Spleen (tissue), 7 donors: ENCODE data around the gene CGB1.
"Not testable (repeated sequence)": the region's sequence is repeated elsewhere in the genome, so short reads cannot be mapped to it uniquely, and the experiment has no call there.

Experiments used
- CTCF ChIP-seq, 11 experiments: fragments of 200-600 bp in 7 of 11; fragments of 450-650 bp in 4 of 11; sonication (generic) in 4 of 11; IDR thresholded peaks in 8 of 11; conservative IDR thresholded peaks in 3 of 11; 1 replicate in 7 of 11; 2 replicates in 4 of 11; pipeline versions ENCODE4 v1.4.0 to v1.8.0; 2016 to 2021; ENCODE audit warnings: antibody characterized with exemption in 11 of 11, inconsistent platforms in 4 of 11, mild to moderate bottlenecking in 1 of 11
- POLR2A ChIP-seq, 3 donors: fragments of 450-650 bp; IDR thresholded peaks; one replicate each; pipeline ENCODE4 v1.5.1; 2017; ENCODE audit warnings: antibody characterized with exemption in 3 of 3, mild to moderate bottlenecking in 1 of 3
- donor health status: DM: no; HTN: no; CAD: no; lungs with moderate emphysema.
- donor health status: DM: no; HTN: no; CAD: no.
- donor health status: DM: no; HTN: no; CAD: no.

- TF ChIP-seq CTCF (IDR thresholded peaks at IDR 0.05 in 8 of 11, conservative IDR thresholded peaks at IDR 0.05 in 3 of 11); POLR2A (IDR thresholded peaks at IDR 0.05): not testable (repeated sequence)
Observed at GRCh38 chr19:49049834-49050233, 13.1 kb upstream of the CGB1 start.
